SK-N-SH treated with all-trans-retinoic acid at 6 μM for 48 hours (cell line): Measurements from ENCODE around the gene RADIL.

Experiments
- ATAC-seq: fragments of 200-7000 bp; cut with Tn5 transposase; 3 replicates; pipeline ENCODE4 v1.9.1; 2020; ENCODE audit warnings: mild to moderate bottlenecking, moderate library complexity
- BACH2 ChIP-seq: fragments of 250-450 bp; sonication (Bioruptor Pico); IDR thresholded peaks from 2 replicates; pipeline ENCODE4 v1.9.0; 2021; ENCODE audit warnings: mild to moderate bottlenecking, borderline replicate concordance
- GLIS3 ChIP-seq: fragments of 250-450 bp; sonication (Bioruptor Pico); IDR thresholded peaks from 2 replicates; pipeline ENCODE4 v1.5.0; 2020; ENCODE audit warnings: mild to moderate bottlenecking, moderate library complexity
- ISL1 ChIP-seq: fragments of 250-450 bp; sonication (Bioruptor Pico); IDR thresholded peaks from 2 replicates; pipeline ENCODE4 v2.1.2; 2022; ENCODE audit warnings: mild to moderate bottlenecking, moderate library complexity
- RARB ChIP-seq: fragments of 250-450 bp; sonication (Bioruptor Pico); IDR thresholded peaks from 2 replicates; pipeline ENCODE4 v1.8.0; 2021; ENCODE audit warnings: mild to moderate bottlenecking, moderate library complexity
- TCF4 ChIP-seq: fragments of 250-450 bp; sonication (Bioruptor Pico); IDR thresholded peaks from 2 replicates; pipeline ENCODE4 v1.8.0; 2021; ENCODE audit warnings: mild to moderate bottlenecking, moderate library complexity, borderline replicate concordance
- TOX ChIP-seq: fragments of 250-450 bp; sonication (Bioruptor Pico); IDR thresholded peaks from 2 replicates; pipeline ENCODE4 v1.8.0; 2021; ENCODE audit warnings: mild to moderate bottlenecking, moderate library complexity, borderline replicate concordance
- ZFP3 ChIP-seq: fragments of 250-450 bp; sonication (Bioruptor Pico); IDR thresholded peaks from 2 replicates; pipeline ENCODE4 v1.5.0; 2020; ENCODE audit warnings: mild to moderate bottlenecking, moderate library complexity
- ZFP30 ChIP-seq: fragments of 450-650 bp; formaldehyde crosslinking; IDR thresholded peaks from 2 replicates; pipeline ENCODE4 v1.5.0; 2022; ENCODE audit warnings: mild to moderate bottlenecking, moderate library complexity
- ZNF565 ChIP-seq: fragments of 450-650 bp; formaldehyde crosslinking; conservative IDR thresholded peaks from 2 replicates; pipeline ENCODE4 v1.5.0; 2020; ENCODE audit warnings: low read depth, mild to moderate bottlenecking, moderate library complexity
- ZNF8 ChIP-seq: fragments of 450-650 bp; formaldehyde crosslinking; IDR thresholded peaks from 2 replicates; pipeline ENCODE4 v1.5.0; 2020; ENCODE audit warnings: mild to moderate bottlenecking, moderate library complexity
- TF ChIP-seq, protein P1 (sequence below): fragments of 250-450 bp; sonication (Bioruptor Pico); IDR thresholded peaks from 2 replicates; pipeline ENCODE4 v1.5.1; 2020; ENCODE audit warnings: low read depth, mild to moderate bottlenecking, moderate library complexity
- TF ChIP-seq, protein P2 (sequence below): fragments of 250-450 bp; sonication (Bioruptor Pico); IDR thresholded peaks from 2 replicates; pipeline ENCODE4 v1.5.0; 2020; ENCODE audit warnings: mild to moderate bottlenecking, moderate library complexity
- TF ChIP-seq, protein P3 (sequence below): fragments of 250-450 bp; sonication (Bioruptor Pico); IDR thresholded peaks from 2 replicates; pipeline ENCODE4 v1.5.1; 2021; ENCODE audit warnings: mild to moderate bottlenecking, moderate library complexity
- TF ChIP-seq, protein P4 (sequence below): fragments of 250-450 bp; sonication (Bioruptor Pico); IDR thresholded peaks from 2 replicates; pipeline ENCODE4 v1.8.0; 2020; ENCODE audit warnings: mild to moderate bottlenecking, moderate library complexity, borderline replicate concordance

The RADIL gene

DNA sequence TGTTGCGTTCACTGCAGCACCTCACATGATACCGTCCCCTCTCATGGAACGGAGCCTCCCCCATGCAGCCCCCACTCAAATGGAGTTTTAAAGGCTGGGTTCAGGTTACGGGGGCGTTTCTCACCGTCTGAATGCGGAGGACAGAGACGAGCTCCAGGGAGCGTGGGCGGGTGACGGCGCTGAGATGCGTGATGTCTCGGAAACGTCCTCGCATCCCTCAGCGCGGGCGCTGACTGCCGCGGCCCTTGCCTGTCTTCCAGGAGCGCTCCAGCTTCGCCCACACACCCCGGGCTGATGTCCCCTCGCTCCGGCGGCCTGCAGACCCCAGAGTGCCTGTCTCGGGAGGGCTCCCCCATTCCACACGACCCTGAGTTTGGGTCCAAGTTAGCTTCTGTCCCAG lies 124.7 kb downstream of the RADIL start:
- no peak for ATAC-seq
- TF ChIP-seq ZFP3 (CRISPR knock-in tag) (no peak), ZNF565 (CRISPR knock-in tag) (no peak), ZNF8 (CRISPR knock-in tag) (no peak), GLIS3 (CRISPR knock-in tag) (no peak), BACH2 (CRISPR knock-in tag) (no peak)
- TF ChIP-seq, protein P1, sequence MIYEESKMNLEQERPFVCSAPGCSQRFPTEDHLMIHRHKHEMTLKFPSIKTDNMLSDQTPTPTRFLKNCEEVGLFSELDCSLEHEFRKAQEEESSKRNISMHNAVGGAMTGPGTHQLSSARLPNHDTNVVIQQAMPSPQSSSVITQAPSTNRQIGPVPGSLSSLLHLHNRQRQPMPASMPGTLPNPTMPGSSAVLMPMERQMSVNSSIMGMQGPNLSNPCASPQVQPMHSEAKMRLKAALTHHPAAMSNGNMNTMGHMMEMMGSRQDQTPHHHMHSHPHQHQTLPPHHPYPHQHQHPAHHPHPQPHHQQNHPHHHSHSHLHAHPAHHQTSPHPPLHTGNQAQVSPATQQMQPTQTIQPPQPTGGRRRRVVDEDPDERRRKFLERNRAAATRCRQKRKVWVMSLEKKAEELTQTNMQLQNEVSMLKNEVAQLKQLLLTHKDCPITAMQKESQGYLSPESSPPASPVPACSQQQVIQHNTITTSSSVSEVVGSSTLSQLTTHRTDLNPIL, result no peak
- TF ChIP-seq, protein P2, sequence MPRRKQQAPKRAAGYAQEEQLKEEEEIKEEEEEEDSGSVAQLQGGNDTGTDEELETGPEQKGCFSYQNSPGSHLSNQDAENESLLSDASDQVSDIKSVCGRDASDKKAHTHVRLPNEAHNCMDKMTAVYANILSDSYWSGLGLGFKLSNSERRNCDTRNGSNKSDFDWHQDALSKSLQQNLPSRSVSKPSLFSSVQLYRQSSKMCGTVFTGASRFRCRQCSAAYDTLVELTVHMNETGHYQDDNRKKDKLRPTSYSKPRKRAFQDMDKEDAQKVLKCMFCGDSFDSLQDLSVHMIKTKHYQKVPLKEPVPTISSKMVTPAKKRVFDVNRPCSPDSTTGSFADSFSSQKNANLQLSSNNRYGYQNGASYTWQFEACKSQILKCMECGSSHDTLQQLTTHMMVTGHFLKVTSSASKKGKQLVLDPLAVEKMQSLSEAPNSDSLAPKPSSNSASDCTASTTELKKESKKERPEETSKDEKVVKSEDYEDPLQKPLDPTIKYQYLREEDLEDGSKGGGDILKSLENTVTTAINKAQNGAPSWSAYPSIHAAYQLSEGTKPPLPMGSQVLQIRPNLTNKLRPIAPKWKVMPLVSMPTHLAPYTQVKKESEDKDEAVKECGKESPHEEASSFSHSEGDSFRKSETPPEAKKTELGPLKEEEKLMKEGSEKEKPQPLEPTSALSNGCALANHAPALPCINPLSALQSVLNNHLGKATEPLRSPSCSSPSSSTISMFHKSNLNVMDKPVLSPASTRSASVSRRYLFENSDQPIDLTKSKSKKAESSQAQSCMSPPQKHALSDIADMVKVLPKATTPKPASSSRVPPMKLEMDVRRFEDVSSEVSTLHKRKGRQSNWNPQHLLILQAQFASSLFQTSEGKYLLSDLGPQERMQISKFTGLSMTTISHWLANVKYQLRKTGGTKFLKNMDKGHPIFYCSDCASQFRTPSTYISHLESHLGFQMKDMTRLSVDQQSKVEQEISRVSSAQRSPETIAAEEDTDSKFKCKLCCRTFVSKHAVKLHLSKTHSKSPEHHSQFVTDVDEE, result no peak
- TF ChIP-seq, protein P3, sequence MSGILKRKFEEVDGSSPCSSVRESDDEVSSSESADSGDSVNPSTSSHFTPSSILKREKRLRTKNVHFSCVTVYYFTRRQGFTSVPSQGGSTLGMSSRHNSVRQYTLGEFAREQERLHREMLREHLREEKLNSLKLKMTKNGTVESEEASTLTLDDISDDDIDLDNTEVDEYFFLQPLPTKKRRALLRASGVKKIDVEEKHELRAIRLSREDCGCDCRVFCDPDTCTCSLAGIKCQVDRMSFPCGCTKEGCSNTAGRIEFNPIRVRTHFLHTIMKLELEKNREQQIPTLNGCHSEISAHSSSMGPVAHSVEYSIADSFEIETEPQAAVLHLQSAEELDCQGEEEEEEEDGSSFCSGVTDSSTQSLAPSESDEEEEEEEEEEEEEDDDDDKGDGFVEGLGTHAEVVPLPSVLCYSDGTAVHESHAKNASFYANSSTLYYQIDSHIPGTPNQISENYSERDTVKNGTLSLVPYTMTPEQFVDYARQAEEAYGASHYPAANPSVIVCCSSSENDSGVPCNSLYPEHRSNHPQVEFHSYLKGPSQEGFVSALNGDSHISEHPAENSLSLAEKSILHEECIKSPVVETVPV (CRISPR knock-in tag), result no peak

DNA sequence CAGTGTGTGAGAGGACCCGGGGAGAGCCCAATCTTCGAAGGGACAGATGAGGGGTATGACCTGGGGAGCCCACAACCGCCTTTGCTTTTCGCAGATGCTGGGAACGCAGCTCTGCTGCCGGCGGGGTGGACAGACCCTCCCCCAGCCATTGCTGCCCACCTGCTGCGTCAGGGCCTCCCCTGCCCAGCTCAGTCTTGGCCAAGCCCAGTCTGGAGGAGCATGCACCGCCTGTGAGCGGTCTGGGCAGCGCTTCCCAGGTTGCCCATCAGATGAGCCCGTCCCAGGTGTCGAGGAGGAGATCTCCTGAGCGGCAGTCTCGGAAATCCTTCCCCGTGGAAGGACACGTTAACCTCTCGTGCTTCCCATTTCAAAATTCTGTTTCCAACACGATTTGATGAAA lies 125.4 kb downstream of the RADIL start:
- TF ChIP-seq GLIS3 (CRISPR knock-in tag) (no peak), ZFP30 (no peak), TCF4 (CRISPR knock-in tag) (no peak), ISL1 (CRISPR knock-in tag) (no peak), ZNF8 (CRISPR knock-in tag) (no peak), TOX (CRISPR knock-in tag) (no peak)
- TF ChIP-seq, protein P4, sequence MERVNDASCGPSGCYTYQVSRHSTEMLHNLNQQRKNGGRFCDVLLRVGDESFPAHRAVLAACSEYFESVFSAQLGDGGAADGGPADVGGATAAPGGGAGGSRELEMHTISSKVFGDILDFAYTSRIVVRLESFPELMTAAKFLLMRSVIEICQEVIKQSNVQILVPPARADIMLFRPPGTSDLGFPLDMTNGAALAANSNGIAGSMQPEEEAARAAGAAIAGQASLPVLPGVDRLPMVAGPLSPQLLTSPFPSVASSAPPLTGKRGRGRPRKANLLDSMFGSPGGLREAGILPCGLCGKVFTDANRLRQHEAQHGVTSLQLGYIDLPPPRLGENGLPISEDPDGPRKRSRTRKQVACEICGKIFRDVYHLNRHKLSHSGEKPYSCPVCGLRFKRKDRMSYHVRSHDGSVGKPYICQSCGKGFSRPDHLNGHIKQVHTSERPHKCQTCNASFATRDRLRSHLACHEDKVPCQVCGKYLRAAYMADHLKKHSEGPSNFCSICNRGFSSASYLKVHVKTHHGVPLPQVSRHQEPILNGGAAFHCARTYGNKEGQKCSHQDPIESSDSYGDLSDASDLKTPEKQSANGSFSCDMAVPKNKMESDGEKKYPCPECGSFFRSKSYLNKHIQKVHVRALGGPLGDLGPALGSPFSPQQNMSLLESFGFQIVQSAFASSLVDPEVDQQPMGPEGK (CRISPR knock-in tag), result no peak

DNA sequence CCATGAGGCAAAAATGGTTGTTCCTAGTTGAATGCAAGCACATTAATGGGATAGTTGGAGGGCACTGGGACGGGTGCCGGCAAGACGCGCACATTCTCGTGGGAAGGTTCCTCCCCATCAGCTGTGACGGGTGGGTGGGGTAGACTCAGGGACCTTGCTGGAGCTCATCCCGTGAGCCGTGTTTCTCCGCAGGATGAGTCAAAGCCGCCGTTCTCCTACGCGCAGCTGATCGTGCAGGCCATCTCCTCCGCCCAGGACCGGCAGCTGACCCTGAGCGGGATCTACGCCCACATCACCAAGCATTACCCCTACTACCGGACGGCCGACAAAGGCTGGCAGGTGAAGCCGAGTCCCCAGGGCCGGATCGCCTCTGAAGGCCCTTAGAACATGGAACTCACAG lies 128.5 kb downstream of the RADIL start:
- no peak for ATAC-seq

More for the DNA sequence above, 125.4 kb downstream of the RADIL start:
- no peak for ATAC-seq

More for the DNA sequence above, 128.5 kb downstream of the RADIL start:
- TF ChIP-seq ZNF565 (CRISPR knock-in tag) (no peak), TCF4 (CRISPR knock-in tag) (no peak), RARB (CRISPR knock-in tag) (no peak), BACH2 (CRISPR knock-in tag) (no peak)
- TF ChIP-seq, protein P1, result no peak
- TF ChIP-seq, protein P2, result no peak
